SK-N-SH (cell line): Measurements from ENCODE around the gene SYT7. TPM values are rescaled to one million over a fixed set of nuclear protein-coding genes. Genes with fewer than 3 reads are reported as not detected.

Experiments
- CTCF ChIA-PET: fragments of 300-600, 350-600 bp; formaldehyde crosslinking; extraction: SDS; loops from one replicate; lab custom pipeline; 2021; lab: Yijun Ruan, JAX
- POLR2A ChIA-PET: fragments of 350-600 bp; sonication (Branson Sonifier 250); formaldehyde crosslinking; extraction: SDS; loops from one replicate; lab custom pipeline; 2020; ENCODE audit warnings: antibody characterized with exemption, inconsistent platforms; lab: Yijun Ruan, JAX
- DNase-seq: peaks from one replicate; pipeline ENCODE4 v3.0.0; 2012
- H2AFZ ChIP-seq: fragments of 200-600 bp; sonication (generic); 2 replicates; pipeline ENCODE4 v1.8.1; 2016; ENCODE audit warnings: antibody characterized with exemption, mild to moderate bottlenecking, low read depth
- H3F3A ChIP-seq: fragments of 200-600 bp; sonication (generic); replicated peaks from 2 replicates; pipeline ENCODE3; 2016; ENCODE audit warnings: antibody characterized with exemption, mild to moderate bottlenecking; ENCODE audit not compliant: insufficient read depth
- H3K27ac ChIP-seq, 2 experiments: fragments of 200-500 bp in 1 of 2; fragments of 200-600 bp in 1 of 2; sonication (Bioruptor generic) in 1 of 2; sonication (generic), shearing (Covaris generic) in 1 of 2; 2 replicates each; pipeline versions ENCODE4 v1.5.1 to v1.6.1; 2014 to 2016; ENCODE audit warnings: low read depth in 2 of 2, inconsistent platforms in 1 of 2, low read length in 1 of 2, mild to moderate bottlenecking in 1 of 2, mixed read lengths in 1 of 2
- H3K27me3 ChIP-seq: fragments of 200-600 bp; sonication (generic), shearing (Covaris generic); 2 replicates; pipeline ENCODE4 v1.6.1; 2016; ENCODE audit warnings: mixed run types; ENCODE audit not compliant: insufficient read depth
- H3K36me3 ChIP-seq, 2 experiments: fragments of 200-500 bp in 1 of 2; fragments of 200-600 bp in 1 of 2; sonication (Bioruptor generic) in 1 of 2; sonication (generic) in 1 of 2; replicated peaks in 1 of 2; 2 replicates each; pipeline versions ENCODE3 to v1.5.1; 2014 to 2016; ENCODE audit warnings: low read length in 1 of 2, mild to moderate bottlenecking in 1 of 2; ENCODE audit not compliant: insufficient read depth in 2 of 2, control insufficient read depth in 1 of 2
- H3K4me1 ChIP-seq, 2 experiments: fragments of 200-500 bp in 1 of 2; fragments of 200-600 bp in 1 of 2; sonication (Bioruptor generic) in 1 of 2; sonication (generic), shearing (Covaris generic) in 1 of 2; 2 replicates each; pipeline versions ENCODE4 v1.5.1 to v1.6.1; 2014 to 2016; ENCODE audit warnings: low read depth in 1 of 2, low read length in 1 of 2, mixed run types in 1 of 2; ENCODE audit not compliant: insufficient read depth in 2 of 2, control insufficient read depth in 1 of 2
- H3K4me2 ChIP-seq: fragments of 200-600 bp; sonication (generic), shearing (Covaris generic); 2 replicates; pipeline ENCODE4 v1.6.1; 2017; ENCODE audit warnings: mixed run types
- H3K4me3 ChIP-seq, 2 experiments: fragments of 200-500 bp in 1 of 2; fragments of 200-600 bp in 1 of 2; sonication (Bioruptor generic) in 1 of 2; sonication (generic), shearing (Covaris generic) in 1 of 2; 2 replicates each; pipeline versions ENCODE4 v1.5.1 to v1.8.1; 2014 to 2016; ENCODE audit warnings: low read depth in 2 of 2, inconsistent platforms in 1 of 2, low read length in 1 of 2, mild to moderate bottlenecking in 1 of 2, mixed read lengths in 1 of 2, moderate library complexity in 1 of 2
- H3K79me2 ChIP-seq: fragments of 200-600 bp; sonication (generic); 2 replicates; pipeline ENCODE4 v1.8.1; 2017; ENCODE audit warnings: mild to moderate bottlenecking; ENCODE audit not compliant: insufficient read depth
- H3K9ac ChIP-seq: fragments of 200-600 bp; sonication (generic); 2 replicates; pipeline ENCODE4 v1.6.1; 2017; ENCODE audit warnings: mixed run types
- H3K9me2 ChIP-seq: fragments of 200-600 bp; sonication (generic); 2 replicates; pipeline ENCODE4 v1.6.1; 2017; ENCODE audit warnings: mixed run types
- H3K9me3 ChIP-seq: fragments of 200-600 bp; sonication (generic); 2 replicates; pipeline ENCODE4 v1.6.1; 2017; ENCODE audit warnings: mixed run types, mild to moderate bottlenecking, moderate library complexity
- H4K20me1 ChIP-seq: fragments of 200-600 bp; sonication (generic); 2 replicates; pipeline ENCODE4 v1.6.1; 2017; ENCODE audit warnings: mild to moderate bottlenecking, mixed run types; ENCODE audit not compliant: insufficient read depth
- ELF1 ChIP-seq: IDR thresholded peaks from 2 replicates; pipeline ENCODE4 v1.4.0; 2012
- EP300 ChIP-seq, 2 experiments: IDR thresholded peaks; 2 replicates each; pipeline versions ENCODE4 v1.4.0 to v1.6.1; 2012; ENCODE audit warnings: borderline replicate concordance in 1 of 2, low read depth in 1 of 2, low read length in 1 of 2
- FOSL2 ChIP-seq: IDR thresholded peaks from 2 replicates; pipeline ENCODE4 v1.4.0; 2012; ENCODE audit warnings: low read depth, mild to moderate bottlenecking, moderate library complexity, borderline replicate concordance
- FOXM1 ChIP-seq: IDR thresholded peaks from 2 replicates; pipeline ENCODE4 v1.4.0; 2012; ENCODE audit warnings: low read depth, mild to moderate bottlenecking
- GABPA ChIP-seq: IDR thresholded peaks from 2 replicates; pipeline ENCODE4 v1.4.0; 2012; ENCODE audit warnings: low read depth, mild to moderate bottlenecking
- GATA2 ChIP-seq: sonication (generic); formaldehyde crosslinking; IDR thresholded peaks from 2 replicates; pipeline ENCODE4 v1.5.0; 2020; ENCODE audit warnings: mild to moderate bottlenecking, missing genetic modification reagents
- MEF2A ChIP-seq: IDR thresholded peaks from 2 replicates; pipeline ENCODE4 v1.4.0; 2012; ENCODE audit warnings: low read depth, borderline replicate concordance
- NFIC ChIP-seq: IDR thresholded peaks from 2 replicates; pipeline ENCODE4 v1.4.0; 2012; ENCODE audit warnings: borderline replicate concordance
- NRF1 ChIP-seq: IDR thresholded peaks from 2 replicates; pipeline ENCODE4 v1.6.1; 2012; ENCODE audit warnings: low read depth, mild to moderate bottlenecking, low read length
- POLR2AphosphoS5 ChIP-seq: IDR thresholded peaks from 2 replicates; pipeline ENCODE4 v1.6.1; 2012; ENCODE audit warnings: low read depth, low read length
- RAD21 ChIP-seq: IDR thresholded peaks from 2 replicates; pipeline ENCODE4 v1.6.1; 2012; ENCODE audit warnings: mild to moderate bottlenecking, low read length
- RCOR1 ChIP-seq: fragments of 150-350 bp; IDR thresholded peaks from 2 replicates; pipeline ENCODE4 v1.6.1; 2017; ENCODE audit warnings: antibody characterized with exemption, low read length
- RXRA ChIP-seq: IDR thresholded peaks from 2 replicates; pipeline ENCODE4 v1.4.0; 2012; ENCODE audit warnings: low read depth, mild to moderate bottlenecking, borderline replicate concordance
- SIN3A ChIP-seq: IDR thresholded peaks from 2 replicates; pipeline ENCODE4 v1.6.1; 2012; ENCODE audit warnings: low read depth, mild to moderate bottlenecking, low read length, moderate library complexity, borderline replicate concordance
- TAF1 ChIP-seq: IDR thresholded peaks from 2 replicates; pipeline ENCODE4 v1.6.1; 2012; ENCODE audit warnings: low read depth, mild to moderate bottlenecking, low read length, moderate library complexity, borderline replicate concordance
- USF1 ChIP-seq: IDR thresholded peaks from 2 replicates; pipeline ENCODE4 v1.4.0; 2012; ENCODE audit warnings: low read depth, borderline replicate concordance
- YY1 ChIP-seq: IDR thresholded peaks from 2 replicates; pipeline ENCODE4 v1.4.0; 2012; ENCODE audit warnings: low read depth, mild to moderate bottlenecking
- WGBS: methylation state at CpG from one replicate; pipeline ENCODE4 v1.1.6; 2017; ENCODE audit warnings: low lambda C conversion rate; 5-methylcytosine and 5-hydroxymethylcytosine counted together
- polyA plus RNA-seq, 3 experiments: library from polyadenylated mRNA; depleted of rRNA; stranded (reverse); fragments of >200 nt; gene quantifications; 2 replicates each; pipeline ENCODE4 v1.2.3, GENCODE V29; 2012
- TF ChIP-seq, protein P1 (sequence below): fragments of 200-600 bp; sonication (generic); IDR thresholded peaks from 2 replicates; pipeline ENCODE4 v1.6.1; 2017; ENCODE audit warnings: antibody characterized with exemption, mild to moderate bottlenecking, moderate library complexity
- TF ChIP-seq, protein P2 (sequence below): fragments of 150-350 bp; IDR thresholded peaks from 2 replicates; pipeline ENCODE4 v1.6.1; 2016; ENCODE audit warnings: mild to moderate bottlenecking, low read depth, low read length
- TF ChIP-seq, protein P3 (sequence below): fragments of 150-350 bp; IDR thresholded peaks from 2 replicates; pipeline ENCODE4 v1.6.1; 2017; ENCODE audit warnings: antibody characterized with exemption, low read length, low read depth, borderline replicate concordance

SYT7 gene
- polyA plus RNA-seq, 1 of the 3 experiments (the other 2 are of a cell fraction), result 1.1 TPM

DNA sequence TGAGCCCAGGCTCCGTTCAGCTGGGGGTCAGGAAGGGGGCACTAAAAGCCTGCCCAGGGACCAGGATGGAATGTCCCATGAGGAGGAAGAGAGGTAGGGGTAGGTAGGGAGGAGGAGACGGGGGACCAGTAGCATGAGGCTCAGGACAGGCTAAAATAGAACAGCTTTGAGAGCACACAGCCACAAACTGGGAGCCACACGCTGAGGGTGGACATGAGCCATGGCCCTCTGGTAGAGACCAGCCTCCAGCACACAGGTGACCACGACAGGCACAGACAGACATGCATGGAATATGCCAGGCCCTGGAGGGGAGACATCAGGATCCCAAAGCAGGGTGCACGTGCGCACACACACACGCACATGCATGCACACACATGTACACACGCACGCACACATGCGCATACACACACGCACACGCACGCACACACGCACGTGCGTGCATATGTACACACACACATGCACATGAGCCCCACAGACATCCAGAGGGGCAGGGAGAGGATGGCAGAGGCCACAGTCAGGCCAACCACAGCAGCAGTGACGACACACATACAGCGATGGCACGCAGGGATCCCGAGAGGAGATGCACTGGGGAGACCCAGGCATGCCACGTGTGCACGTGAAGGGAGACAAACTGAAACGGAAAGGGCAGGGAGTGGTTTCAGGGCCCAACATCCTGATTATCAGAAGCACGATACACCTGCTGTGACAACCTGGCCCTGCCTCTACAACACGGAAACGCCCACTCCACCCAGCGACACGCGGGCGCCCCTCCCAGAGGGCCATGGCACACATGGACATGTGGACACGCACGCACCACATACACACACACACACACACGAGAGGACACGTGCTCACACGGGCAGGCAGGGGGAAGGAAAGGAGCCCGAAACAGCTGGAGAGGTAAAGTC lies 46.6 kb downstream of the SYT7 start:
- Histone ChIP-seq H3F3A (no peaks in the 10 kb centered on the region), H3K9me3 (no peaks in the 10 kb centered on the region), H3K27me3 (no peaks in the 10 kb centered on the region), H3K79me2 (no peaks in the 10 kb centered on the region), H3K9ac (no peak overlapping the region), H4K20me1 (no peaks in the 10 kb centered on the region), H3K4me1 (peaks cover 0 to 100% of the 10 kb centered on the region in 2 experiments; a peak in 2 of 4 replicates), H2AFZ (no peak overlapping the region), H3K4me3 (no peak overlapping the region), H3K36me3 (no peaks in the 10 kb centered on the region), H3K9me2 (no peaks in the 10 kb centered on the region), H3K27ac (peak overlapping the region in 1 of 2 experiments; percentile 91; a peak in 2 of 4 replicates), H3K4me2 (no peak overlapping the region)
- ChIA-PET POLR2A (no interaction called here), CTCF (interaction anchor here (1.2 to 33.4 kb wide), 6 partner anchors 20 to 94 kb away, joined by 3 to 670 read pairs (median 5); partner anchors contain the start of gene LRRC10B)
- TF ChIP-seq RAD21, result no peak
- no peak for TF ChIP-seq YY1
- no peak for TF ChIP-seq EP300 (IDR thresholded peaks at IDR 0.05; ENCODE audit: borderline replicate concordance in 1 of 2, low read depth in 1 of 2, low read length in 1 of 2)
- TF ChIP-seq RCOR1, result no peak
- no peak for TF ChIP-seq RXRA
- TF ChIP-seq NFIC, result no peak
- TF ChIP-seq GABPA, result no peak
- no peak for TF ChIP-seq POLR2AphosphoS5
- TF ChIP-seq GATA2, result no peak
- no peak for TF ChIP-seq FOXM1
- no peak for TF ChIP-seq ELF1
- TF ChIP-seq, protein P1, sequence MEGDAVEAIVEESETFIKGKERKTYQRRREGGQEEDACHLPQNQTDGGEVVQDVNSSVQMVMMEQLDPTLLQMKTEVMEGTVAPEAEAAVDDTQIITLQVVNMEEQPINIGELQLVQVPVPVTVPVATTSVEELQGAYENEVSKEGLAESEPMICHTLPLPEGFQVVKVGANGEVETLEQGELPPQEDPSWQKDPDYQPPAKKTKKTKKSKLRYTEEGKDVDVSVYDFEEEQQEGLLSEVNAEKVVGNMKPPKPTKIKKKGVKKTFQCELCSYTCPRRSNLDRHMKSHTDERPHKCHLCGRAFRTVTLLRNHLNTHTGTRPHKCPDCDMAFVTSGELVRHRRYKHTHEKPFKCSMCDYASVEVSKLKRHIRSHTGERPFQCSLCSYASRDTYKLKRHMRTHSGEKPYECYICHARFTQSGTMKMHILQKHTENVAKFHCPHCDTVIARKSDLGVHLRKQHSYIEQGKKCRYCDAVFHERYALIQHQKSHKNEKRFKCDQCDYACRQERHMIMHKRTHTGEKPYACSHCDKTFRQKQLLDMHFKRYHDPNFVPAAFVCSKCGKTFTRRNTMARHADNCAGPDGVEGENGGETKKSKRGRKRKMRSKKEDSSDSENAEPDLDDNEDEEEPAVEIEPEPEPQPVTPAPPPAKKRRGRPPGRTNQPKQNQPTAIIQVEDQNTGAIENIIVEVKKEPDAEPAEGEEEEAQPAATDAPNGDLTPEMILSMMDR, result no peak
- no peak for TF ChIP-seq MEF2A
- no peak for TF ChIP-seq FOSL2
- TF ChIP-seq TAF1, result no peak
- TF ChIP-seq SIN3A, result no peak
- WGBS, result 67% methylated on average over 35 of the region's 36 CpGs
- no peak for DNase-seq

- H3K4me1 ChIP-seq, result peaks cover 0 to 100% of the 10 kb centered on the region in 2 experiments; a peak in 2 of 4 replicates
- no peaks in the 10 kb centered on the region for H3K27me3 ChIP-seq
- ChIA-PET CTCF (interaction anchor here (0.9 to 33.4 kb wide), 9 partner anchors 10 to 105 kb away, joined by 3 to 670 read pairs (median 5); partner anchors contain the start of gene LRRC10B), POLR2A (no interaction called here)
- no peak overlapping the region for H2AFZ ChIP-seq
- H3K4me2 ChIP-seq, result no peak overlapping the region
- no peak overlapping the region for H3K9ac ChIP-seq
- H4K20me1 ChIP-seq, result no peaks in the 10 kb centered on the region
- H3K36me3 ChIP-seq, result no peaks in the 10 kb centered on the region
- whole genome bisulfite sequencing, result 70% methylated on average over 7 of the region's 8 CpGs
- H3K4me3 ChIP-seq, result no peak overlapping the region
- no peaks in the 10 kb centered on the region for H3K9me3 ChIP-seq
- H3K79me2 ChIP-seq, result no peaks in the 10 kb centered on the region
- DNase-seq, result no peak
- no peaks in the 10 kb centered on the region for H3K9me2 ChIP-seq
- peak overlapping the region in 1 of 2 experiments; percentile 91; a peak in 2 of 4 replicates for H3K27ac ChIP-seq
- H3F3A ChIP-seq, result no peaks in the 10 kb centered on the region
- TF ChIP-seq USF1 (no peak), MEF2A (no peak), NRF1 (no peak)
- TF ChIP-seq, protein P1, result no peak
- TF ChIP-seq, protein P2, sequence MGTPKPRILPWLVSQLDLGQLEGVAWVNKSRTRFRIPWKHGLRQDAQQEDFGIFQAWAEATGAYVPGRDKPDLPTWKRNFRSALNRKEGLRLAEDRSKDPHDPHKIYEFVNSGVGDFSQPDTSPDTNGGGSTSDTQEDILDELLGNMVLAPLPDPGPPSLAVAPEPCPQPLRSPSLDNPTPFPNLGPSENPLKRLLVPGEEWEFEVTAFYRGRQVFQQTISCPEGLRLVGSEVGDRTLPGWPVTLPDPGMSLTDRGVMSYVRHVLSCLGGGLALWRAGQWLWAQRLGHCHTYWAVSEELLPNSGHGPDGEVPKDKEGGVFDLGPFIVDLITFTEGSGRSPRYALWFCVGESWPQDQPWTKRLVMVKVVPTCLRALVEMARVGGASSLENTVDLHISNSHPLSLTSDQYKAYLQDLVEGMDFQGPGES, result no peak
- TF ChIP-seq, protein P3, sequence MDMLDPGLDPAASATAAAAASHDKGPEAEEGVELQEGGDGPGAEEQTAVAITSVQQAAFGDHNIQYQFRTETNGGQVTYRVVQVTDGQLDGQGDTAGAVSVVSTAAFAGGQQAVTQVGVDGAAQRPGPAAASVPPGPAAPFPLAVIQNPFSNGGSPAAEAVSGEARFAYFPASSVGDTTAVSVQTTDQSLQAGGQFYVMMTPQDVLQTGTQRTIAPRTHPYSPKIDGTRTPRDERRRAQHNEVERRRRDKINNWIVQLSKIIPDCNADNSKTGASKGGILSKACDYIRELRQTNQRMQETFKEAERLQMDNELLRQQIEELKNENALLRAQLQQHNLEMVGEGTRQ, result no peak
Observed at GRCh38 chr11:61533401-61533800, 47.5 kb downstream of the SYT7 start.
